ENCODE measurements around the gene CUL4A. TPM values are rescaled to one million over a fixed set of nuclear protein-coding genes. Genes with fewer than 3 reads are reported as not detected.

CUL4A gene
- polyA plus RNA-seq, 4 donors = 30.2 to 80.1 (median 32.5) TPM

- no peaks in the 10 kb centered on the region for H3K4me1 ChIP-seq (ENCODE audit: control insufficient read depth in 3 of 3, insufficient read depth in 2 of 3, low read depth in 1 of 3, low read length in 2 of 3)
- no peak for DNase-seq
- peaks cover 0 to 6% of the 10 kb centered on the region in 2 donors for H3K9me3 ChIP-seq (ENCODE audit: control insufficient read depth in 2 of 2, insufficient read depth in 1 of 2, low read depth in 1 of 2, low read length in 1 of 2)
- H3K36me3 ChIP-seq (ENCODE audit: control insufficient read depth in 3 of 3, insufficient read depth in 2 of 3, low read depth in 1 of 3, low read length in 3 of 3) = no peaks in the 10 kb centered on the region
- FAIRE-seq = no peak
- H3K27me3 ChIP-seq (ENCODE audit: control insufficient read depth in 3 of 3, insufficient read depth in 3 of 3, low read length in 3 of 3) = peaks cover 0 to 20% (median 10%) of the 10 kb centered on the region in 3 donors
- 57 to 62% (median 59%) methylated on average over 5 of the region's 5 CpGs for WGBS, 3 donors
- H3K27ac ChIP-seq (ENCODE audit: low read depth in 1 of 3, low read length in 2 of 3) = no peak overlapping the region
- no peak overlapping the region for H3K4me3 ChIP-seq (ENCODE audit: low read depth in 1 of 3, low read length in 3 of 3)
Observed at GRCh38 chr13:113288880-113289279, 79.5 kb downstream of the CUL4A start.

- DNase-seq (no peak), FAIRE-seq (no peak)
- Histone ChIP-seq H3K27ac (ENCODE audit: low read depth in 1 of 3, low read length in 2 of 3) (no peak overlapping the region), H3K4me3 (ENCODE audit: low read depth in 1 of 3, low read length in 3 of 3) (no peak overlapping the region), H3K36me3 (ENCODE audit: control insufficient read depth in 3 of 3, insufficient read depth in 2 of 3, low read depth in 1 of 3, low read length in 3 of 3) (no peaks in the 10 kb centered on the region), H3K9me3 (ENCODE audit: control insufficient read depth in 2 of 2, insufficient read depth in 1 of 2, low read depth in 1 of 2, low read length in 1 of 2) (peaks cover 0 to 6% of the 10 kb centered on the region in 2 donors), H3K27me3 (ENCODE audit: control insufficient read depth in 3 of 3, insufficient read depth in 3 of 3, low read length in 3 of 3) (peaks cover 0 to 20% (median 10%) of the 10 kb centered on the region in 3 donors), H3K4me1 (ENCODE audit: control insufficient read depth in 3 of 3, insufficient read depth in 2 of 3, low read depth in 1 of 3, low read length in 2 of 3) (no peaks in the 10 kb centered on the region)
- WGBS, 3 donors = 57 to 65% (median 63%) methylated on average over 2 of the region's 2 CpGs
Observed at GRCh38 chr13:113291129-113291528, 81.7 kb downstream of the CUL4A start.

GRCh38 chr13:113292021-113292862, 82.8 kb downstream of the CUL4A start:
- DNase-seq (peak in 1 of 2 donors; percentile 15), FAIRE-seq (no peak)
- H3K27ac ChIP-seq (ENCODE audit: low read depth in 1 of 3, low read length in 2 of 3) = no peak overlapping the region
- no peaks in the 10 kb centered on the region for H3K36me3 ChIP-seq (ENCODE audit: control insufficient read depth in 3 of 3, insufficient read depth in 2 of 3, low read depth in 1 of 3, low read length in 3 of 3)
- H3K27me3 ChIP-seq (ENCODE audit: control insufficient read depth in 3 of 3, insufficient read depth in 3 of 3, low read length in 3 of 3) = peaks cover 0 to 20% (median 10%) of the 10 kb centered on the region in 3 donors
- H3K4me1 ChIP-seq (ENCODE audit: control insufficient read depth in 3 of 3, insufficient read depth in 2 of 3, low read depth in 1 of 3, low read length in 2 of 3) = no peaks in the 10 kb centered on the region
- no peak overlapping the region for H3K4me3 ChIP-seq (ENCODE audit: low read depth in 1 of 3, low read length in 3 of 3)
- 8 to 11% (median 10%) methylated on average over 22 of the region's 22 CpGs for WGBS, 3 donors
- peaks cover 0 to 6% of the 10 kb centered on the region in 2 donors for H3K9me3 ChIP-seq (ENCODE audit: control insufficient read depth in 2 of 2, insufficient read depth in 1 of 2, low read depth in 1 of 2, low read length in 1 of 2)

- no peak for FAIRE-seq
- no peak for DNase-seq
- Histone ChIP-seq H3K9me3 (ENCODE audit: control insufficient read depth in 2 of 2, insufficient read depth in 1 of 2, low read depth in 1 of 2, low read length in 1 of 2) (no peaks in the 10 kb centered on the region), H3K4me1 (ENCODE audit: control insufficient read depth in 3 of 3, insufficient read depth in 2 of 3, low read depth in 1 of 3, low read length in 2 of 3) (no peaks in the 10 kb centered on the region), H3K4me3 (ENCODE audit: low read depth in 1 of 3, low read length in 3 of 3) (no peak overlapping the region), H3K36me3 (ENCODE audit: control insufficient read depth in 3 of 3, insufficient read depth in 2 of 3, low read depth in 1 of 3, low read length in 3 of 3) (peaks cover 0 to 1% (median 0%) of the 10 kb centered on the region in 3 donors), H3K27ac (ENCODE audit: low read depth in 1 of 3, low read length in 2 of 3) (no peak overlapping the region), H3K27me3 (ENCODE audit: control insufficient read depth in 3 of 3, insufficient read depth in 3 of 3, low read length in 3 of 3) (peaks cover 0 to 20% (median 7%) of the 10 kb centered on the region in 3 donors)
- 80 to 83% (median 80%) methylated on average over 9 of the region's 9 CpGs for WGBS, 3 donors
Observed at GRCh38 chr13:113293686-113294085, 84.3 kb downstream of the CUL4A start.

- H3K4me1 ChIP-seq (ENCODE audit: control insufficient read depth in 3 of 3, insufficient read depth in 2 of 3, low read depth in 1 of 3, low read length in 2 of 3) = peaks cover 0 to 9% (median 0%) of the 10 kb centered on the region in 3 donors
- no peak for FAIRE-seq
- H3K27me3 ChIP-seq (ENCODE audit: control insufficient read depth in 3 of 3, insufficient read depth in 3 of 3, low read length in 3 of 3) = peaks cover 0 to 13% (median 2%) of the 10 kb centered on the region in 3 donors
- peaks cover 0 to 9% (median 0%) of the 10 kb centered on the region in 3 donors for H3K36me3 ChIP-seq (ENCODE audit: control insufficient read depth in 3 of 3, insufficient read depth in 2 of 3, low read depth in 1 of 3, low read length in 3 of 3)
- no peaks in the 10 kb centered on the region for H3K9me3 ChIP-seq (ENCODE audit: control insufficient read depth in 2 of 2, insufficient read depth in 1 of 2, low read depth in 1 of 2, low read length in 1 of 2)
- no peak overlapping the region for H3K27ac ChIP-seq (ENCODE audit: low read depth in 1 of 3, low read length in 2 of 3)
- WGBS, 3 donors = 85 to 90% (median 89%) methylated on average over 6 of the region's 6 CpGs
- DNase-seq = no peak
- no peak overlapping the region for H3K4me3 ChIP-seq (ENCODE audit: low read depth in 1 of 3, low read length in 3 of 3)
Observed at GRCh38 chr13:113295776-113296175, 86.4 kb downstream of the CUL4A start.

- WGBS, 3 donors = 0% methylated on average over 39 to 74 of the region's 74 CpGs
- peaks cover 0 to 9% (median 0%) of the 10 kb centered on the region in 3 donors for H3K4me1 ChIP-seq (ENCODE audit: control insufficient read depth in 3 of 3, insufficient read depth in 2 of 3, low read depth in 1 of 3, low read length in 2 of 3)
- peak within 1 kb of the TSS; percentile 85 to 92 (median 91) for H3K27ac ChIP-seq (ENCODE audit: low read depth in 1 of 3, low read length in 2 of 3)
- DNase-seq (peak; percentile 93 to 100), FAIRE-seq (no peak)
- no peaks in the 10 kb centered on the region for H3K9me3 ChIP-seq (ENCODE audit: control insufficient read depth in 2 of 2, insufficient read depth in 1 of 2, low read depth in 1 of 2, low read length in 1 of 2)
- H3K4me3 ChIP-seq (ENCODE audit: low read depth in 1 of 3, low read length in 3 of 3) = peak within 1 kb of the TSS; percentile 79 to 95 (median 94)
- peaks cover 0 to 7% (median 0%) of the 10 kb centered on the region in 3 donors for H3K27me3 ChIP-seq (ENCODE audit: control insufficient read depth in 3 of 3, insufficient read depth in 3 of 3, low read length in 3 of 3)
- peaks cover 0 to 14% (median 0%) of the 10 kb centered on the region in 3 donors for H3K36me3 ChIP-seq (ENCODE audit: control insufficient read depth in 3 of 3, insufficient read depth in 2 of 3, low read depth in 1 of 3, low read length in 3 of 3)
Observed at GRCh38 chr13:113296823-113297369, 87.5 kb downstream of the CUL4A start, which contains the start of gene LAMP1. Gene LAMP1 (plus strand): TSS chr13:113297239. CDS start chr13:113297435, 196 bp downstream.

GRCh38 chr13:113297370-113298042, 88.1 kb downstream of the CUL4A start:
- FAIRE-seq = no peak
- Histone ChIP-seq H3K36me3 (ENCODE audit: control insufficient read depth in 3 of 3, insufficient read depth in 2 of 3, low read depth in 1 of 3, low read length in 3 of 3) (peaks cover 0 to 19% (median 0%) of the 10 kb centered on the region in 3 donors), H3K4me1 (ENCODE audit: control insufficient read depth in 3 of 3, insufficient read depth in 2 of 3, low read depth in 1 of 3, low read length in 2 of 3) (peaks cover 0 to 9% (median 0%) of the 10 kb centered on the region in 3 donors), H3K4me3 (ENCODE audit: low read depth in 1 of 3, low read length in 3 of 3) (peak overlapping the region; percentile 72 to 95 (median 79)), H3K27me3 (ENCODE audit: control insufficient read depth in 3 of 3, insufficient read depth in 3 of 3, low read length in 3 of 3) (peaks cover 0 to 1% (median 0%) of the 10 kb centered on the region in 3 donors), H3K9me3 (ENCODE audit: control insufficient read depth in 2 of 2, insufficient read depth in 1 of 2, low read depth in 1 of 2, low read length in 1 of 2) (no peaks in the 10 kb centered on the region), H3K27ac (ENCODE audit: low read depth in 1 of 3, low read length in 2 of 3) (peak overlapping the region; percentile 69 to 92 (median 76))
- peak; percentile 28 to 59 for DNase-seq
- WGBS, 3 donors = 0 to 1% (median 1%) methylated on average over 36 to 58 of the region's 58 CpGs
